ENCODE results near the gene SGCD. TPM values are rescaled to one million over a fixed set of nuclear protein-coding genes. Genes with fewer than 3 reads are reported as not detected.

The SGCD gene
- polyA plus RNA-seq, 1 donor (not counting 4 experiments of a cell fraction or from before 2014, with no cell fraction given) = not detected

GRCh38 chr5:156366521-156366920, 39.6 kb downstream of the SGCD start:
- Histone ChIP-seq H3K36me3 (ENCODE audit: control insufficient read depth in 2 of 2, extremely low read depth in 1 of 2, insufficient read depth in 2 of 2, low read length in 2 of 2) (no peaks in the 10 kb centered on the region), H3K9me1 (ENCODE audit: control insufficient read depth, extremely low read depth, insufficient read depth, low read length) (no peaks in the 10 kb centered on the region), H3K4me3 (ENCODE audit: control insufficient read depth in 2 of 3, extremely low read depth in 1 of 3, insufficient read depth in 2 of 3, low read depth in 1 of 3, low read length in 3 of 3) (no peak overlapping the region), H2AFZ (ENCODE audit: control insufficient read depth, low read length) (no peak overlapping the region), H3K27me3 (ENCODE audit: control insufficient read depth, extremely low read depth, insufficient read depth, low read length) (no peaks in the 10 kb centered on the region), H3K4me1 (ENCODE audit: control insufficient read depth, extremely low read depth, insufficient read depth, low read length) (no peaks in the 10 kb centered on the region), H3K9me3 (ENCODE audit: control insufficient read depth, low read depth, low read length) (no peaks in the 10 kb centered on the region), H3K9ac (ENCODE audit: control insufficient read depth, extremely low read depth, insufficient read depth, low read length) (no peak overlapping the region), H4K20me1 (ENCODE audit: control insufficient read depth, extremely low read depth, insufficient read depth, low read length) (no peaks in the 10 kb centered on the region), H3K4me2 (ENCODE audit: control insufficient read depth, extremely low read depth, insufficient read depth, low read depth, low read length) (no peak overlapping the region), H3K79me2 (ENCODE audit: control insufficient read depth, insufficient read depth, low read length) (no peaks in the 10 kb centered on the region), H3K27ac (ENCODE audit: control insufficient read depth, insufficient read depth, low read length) (no peak overlapping the region)
- FAIRE-seq = no peak
- no peak for DNase-seq (ENCODE audit: low read depth, low spot score)
- dilution Hi-C loops (cut with MboI; ENCODE audit: extremely low pct_ligation_motif_present, low sequenced_read_pairs) = no loop called here
- TF ChIP-seq EZH2 (IDR thresholded peaks at IDR 0.05; ENCODE audit: low read length) = no peak
- no peak for TF ChIP-seq CTCF (optimal IDR thresholded peaks at IDR 0.05 in 1 of 3, IDR thresholded peaks at IDR 0.05 in 1 of 3, conservative IDR thresholded peaks at IDR 0.05 in 1 of 3; ENCODE audit: extremely low read depth in 1 of 3, insufficient read depth in 2 of 3, low read length in 3 of 3)

- Histone ChIP-seq H3K4me2 (ENCODE audit: control insufficient read depth, extremely low read depth, insufficient read depth, low read depth, low read length) (no peak overlapping the region), H3K4me1 (ENCODE audit: control insufficient read depth, extremely low read depth, insufficient read depth, low read length) (no peaks in the 10 kb centered on the region), H3K36me3 (ENCODE audit: control insufficient read depth in 2 of 2, extremely low read depth in 1 of 2, insufficient read depth in 2 of 2, low read length in 2 of 2) (no peaks in the 10 kb centered on the region), H3K9me3 (ENCODE audit: control insufficient read depth, low read depth, low read length) (no peaks in the 10 kb centered on the region), H3K9me1 (ENCODE audit: control insufficient read depth, extremely low read depth, insufficient read depth, low read length) (no peaks in the 10 kb centered on the region), H4K20me1 (ENCODE audit: control insufficient read depth, extremely low read depth, insufficient read depth, low read length) (no peaks in the 10 kb centered on the region), H3K4me3 (ENCODE audit: control insufficient read depth in 2 of 3, extremely low read depth in 1 of 3, insufficient read depth in 2 of 3, low read depth in 1 of 3, low read length in 3 of 3) (no peak overlapping the region), H3K27me3 (ENCODE audit: control insufficient read depth, extremely low read depth, insufficient read depth, low read length) (no peaks in the 10 kb centered on the region), H3K9ac (ENCODE audit: control insufficient read depth, extremely low read depth, insufficient read depth, low read length) (no peak overlapping the region), H2AFZ (ENCODE audit: control insufficient read depth, low read length) (no peak overlapping the region), H3K27ac (ENCODE audit: control insufficient read depth, insufficient read depth, low read length) (no peak overlapping the region), H3K79me2 (ENCODE audit: control insufficient read depth, insufficient read depth, low read length) (no peaks in the 10 kb centered on the region)
- dilution Hi-C loops (cut with MboI; ENCODE audit: extremely low pct_ligation_motif_present, low sequenced_read_pairs) = no loop called here
- TF ChIP-seq CTCF (optimal IDR thresholded peaks at IDR 0.05 in 1 of 3, IDR thresholded peaks at IDR 0.05 in 1 of 3, conservative IDR thresholded peaks at IDR 0.05 in 1 of 3; ENCODE audit: extremely low read depth in 1 of 3, insufficient read depth in 2 of 3, low read length in 3 of 3) (no peak), EZH2 (IDR thresholded peaks at IDR 0.05; ENCODE audit: low read length) (no peak)
- DNase-seq (ENCODE audit: low read depth, low spot score) (no peak), FAIRE-seq (no peak)
Measured at GRCh38 chr5:156367597-156367996, 40.6 kb downstream of the SGCD start.
